Small intestine (tissue), 7 donors: Measurements from ENCODE around the gene CDH13. TPM values are rescaled to one million over a fixed set of nuclear protein-coding genes. Genes with fewer than 3 reads are reported as not detected.

Experiments used
- DNase-seq, 2 donors: peaks; one replicate each; pipeline versions ENCODE4 v3.0.0 to v3.0.0-alpha.2; 2013
- FAIRE-seq: peaks from 2 replicates; lab custom pipeline; 2012; peaks lifted over from hg19 to GRCh38; lab: Jason Lieb, UNC
- H3K27ac ChIP-seq, 3 donors: one replicate each; pipeline ENCODE4 v1.5.1; 2013; ENCODE audit warnings: low read length in 2 of 3, mild to moderate bottlenecking in 2 of 3, control low read depth in 1 of 3, inconsistent platforms in 1 of 3, low read depth in 1 of 3, moderate library complexity in 1 of 3
- H3K27me3 ChIP-seq, 3 donors: one replicate each; pipeline ENCODE4 v1.6.1; 2013; ENCODE audit warnings: low read length in 3 of 3, inconsistent platforms in 1 of 3; ENCODE audit not compliant: control insufficient read depth in 3 of 3, insufficient read depth in 3 of 3
- H3K36me3 ChIP-seq, 3 donors: one replicate each; pipeline ENCODE4 v1.6.1; 2013; ENCODE audit warnings: low read length in 3 of 3, inconsistent platforms in 1 of 3, low read depth in 1 of 3, mild to moderate bottlenecking in 1 of 3, moderate library complexity in 1 of 3; ENCODE audit not compliant: control insufficient read depth in 3 of 3, insufficient read depth in 2 of 3
- H3K4me1 ChIP-seq, 3 donors: one replicate each; pipeline ENCODE4 v1.6.1; 2013; ENCODE audit warnings: low read length in 2 of 3, inconsistent platforms in 1 of 3, low read depth in 1 of 3, mild to moderate bottlenecking in 1 of 3, moderate library complexity in 1 of 3; ENCODE audit not compliant: control insufficient read depth in 3 of 3, insufficient read depth in 2 of 3
- H3K4me3 ChIP-seq, 3 donors: one replicate each; pipeline ENCODE4 v1.5.1; 2013; ENCODE audit warnings: low read length in 3 of 3, control low read depth in 1 of 3, inconsistent platforms in 1 of 3, low read depth in 1 of 3, mild to moderate bottlenecking in 1 of 3, moderate library complexity in 1 of 3
- H3K9me3 ChIP-seq, 2 donors: one replicate each; pipeline ENCODE4 v1.6.1; 2013; ENCODE audit warnings: low read depth in 1 of 2, low read length in 1 of 2; ENCODE audit not compliant: control insufficient read depth in 2 of 2, insufficient read depth in 1 of 2
- WGBS, 3 donors: extraction: QIAGEN DNeasy Blood & Tissue Kit; methylation state at CpG; one replicate each; pipeline ENCODE4 v1.1.7; 2013; 5-methylcytosine and 5-hydroxymethylcytosine counted together
- polyA plus RNA-seq, 4 donors: library from polyadenylated mRNA; stranded (reverse) in 3 of 4; unstranded in 1 of 4; fragments of 200-250 nt in 3 of 4; fragments of 120-200 nt in 1 of 4; gene quantifications; one replicate each; pipeline versions ENCODE4 v1.2.1 to v1.2.3, GENCODE V29; 2013
- donor health status: healthy with polysubstance abuse.
- donor health status: control.
- donor health status: control.
- donor health status: Bipolar disorder and iron deficiency.
- donor health status: healthy.

Gene CDH13
- polyA plus RNA-seq, 4 donors: 0.27 to 15.0 (median 2.9) TPM; not detected in 1

- no peaks in the 10 kb centered on the region for H3K36me3 ChIP-seq
- H3K9me3 ChIP-seq: no peaks in the 10 kb centered on the region
- H3K27ac ChIP-seq: no peak overlapping the region
- WGBS, 3 donors: 71 to 83% (median 78%) methylated on average over 5 of the region's 5 CpGs
- FAIRE-seq: no peak
- no peaks in the 10 kb centered on the region for H3K4me1 ChIP-seq
- no peak overlapping the region for H3K4me3 ChIP-seq
- H3K27me3 ChIP-seq: no peaks in the 10 kb centered on the region
- DNase-seq: no peak
These were observed 344.4 kb downstream of the CDH13 start for GRCh38 chr16:82971126-82971525.

DNA sequence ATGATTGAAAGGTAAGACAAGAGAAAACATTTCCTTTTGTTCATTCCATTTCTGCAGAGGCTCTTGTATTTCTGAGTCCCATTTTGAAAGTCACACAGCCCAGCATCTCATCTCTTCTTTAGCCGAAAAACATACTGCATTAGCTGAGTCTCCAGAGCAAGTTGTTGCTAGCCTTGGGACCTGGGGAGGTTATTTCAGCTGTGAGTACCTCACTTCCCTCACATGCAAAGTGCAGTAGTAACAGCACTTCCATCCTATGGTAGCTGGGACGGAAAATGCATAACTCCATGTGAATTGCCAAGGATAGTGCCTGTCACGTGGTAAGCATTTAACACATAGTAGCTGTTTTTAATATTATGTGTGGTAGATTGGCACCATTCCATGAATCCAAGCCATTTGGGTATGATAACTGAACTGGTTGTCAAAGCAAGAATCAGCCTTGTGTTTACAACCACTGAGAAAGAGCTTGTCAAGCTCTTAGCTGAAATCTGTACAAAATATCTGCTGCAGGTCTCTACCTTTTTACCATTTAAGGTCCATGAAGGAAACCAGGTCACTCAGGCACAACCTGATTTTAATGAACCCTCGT, 345.7 kb downstream of the CDH13 start:
- DNase-seq (no peak), FAIRE-seq (no peak)
- 78 to 92% (median 84%) methylated on average over 4 of the region's 4 CpGs for WGBS, 3 donors
- H3K9me3 ChIP-seq: peaks cover 0 to 2% of the 10 kb centered on the region in 2 donors
- H3K36me3 ChIP-seq: no peaks in the 10 kb centered on the region
- H3K4me1 ChIP-seq: no peaks in the 10 kb centered on the region
- H3K27me3 ChIP-seq: no peaks in the 10 kb centered on the region
- H3K4me3 ChIP-seq: no peak overlapping the region
- no peak overlapping the region for H3K27ac ChIP-seq

DNA sequence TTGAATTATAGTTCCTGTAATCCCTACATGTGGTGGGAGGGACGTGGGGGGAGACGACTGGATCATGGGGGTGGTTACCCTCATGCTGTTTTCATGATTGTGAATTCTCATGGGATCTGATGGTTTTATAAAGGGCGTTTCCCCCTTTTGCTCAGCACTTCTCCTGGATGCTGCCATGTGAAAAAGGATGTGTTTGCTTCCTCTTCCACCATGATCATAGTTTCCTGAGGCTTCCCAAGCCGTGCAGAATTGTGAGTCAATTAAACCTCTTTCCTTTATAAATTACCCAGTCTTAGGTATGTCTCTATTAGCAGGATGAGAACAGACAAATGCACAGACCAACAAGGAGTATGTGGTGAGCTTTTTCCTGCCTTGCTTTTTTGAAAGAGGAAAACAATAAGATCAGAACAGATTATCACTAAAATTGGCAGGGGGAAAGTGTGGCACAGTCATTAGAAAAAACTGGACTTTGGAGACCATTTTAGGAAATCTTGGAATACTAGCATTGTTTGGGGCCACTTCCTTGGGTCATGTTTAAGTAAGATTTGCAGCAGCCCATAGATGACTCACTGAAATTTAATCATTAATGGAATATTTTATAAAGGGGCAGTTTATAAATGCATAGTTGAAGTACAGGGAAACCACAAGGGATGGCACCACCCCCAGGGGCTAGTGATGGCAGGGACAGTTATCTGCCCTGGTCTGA, 352.8 kb downstream of the CDH13 start:
- 64 to 72% (median 65%) methylated on average over 4 of the region's 4 CpGs for WGBS, 3 donors

DNA sequence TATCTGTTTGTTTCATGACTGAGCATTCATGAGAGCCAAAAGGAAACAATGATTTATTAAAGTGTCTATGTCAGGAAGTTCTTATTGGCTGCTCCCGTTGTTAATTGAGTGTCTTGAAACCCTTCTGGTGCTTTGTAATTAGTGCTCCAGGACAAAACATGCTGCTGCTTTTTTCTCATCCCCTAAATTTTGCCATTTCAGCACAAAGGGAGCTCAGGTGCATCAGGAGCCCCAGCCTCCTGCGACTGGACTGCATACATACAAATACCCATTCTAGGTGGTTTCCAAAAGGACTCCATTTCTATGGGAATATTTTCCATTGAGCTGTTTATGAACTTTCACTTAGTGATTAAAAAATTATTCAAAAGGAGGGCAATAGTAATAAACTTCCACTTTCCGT, 354.0 kb downstream of the CDH13 start:
- Histone ChIP-seq H3K4me1 (peaks cover 0 to 3% (median 0%) of the 10 kb centered on the region in 3 donors), H3K9me3 (peaks cover 0 to 8% of the 10 kb centered on the region in 2 donors), H3K27ac (no peak overlapping the region), H3K36me3 (no peaks in the 10 kb centered on the region), H3K4me3 (no peak overlapping the region), H3K27me3 (no peaks in the 10 kb centered on the region)
- no peak for DNase-seq
- no peak for FAIRE-seq
- WGBS, 3 donors: 50 to 55% (median 55%) methylated on average over 3 of the region's 3 CpGs

More for the DNA sequence above, 352.8 kb downstream of the CDH13 start:
- Histone ChIP-seq H3K4me3 (no peak overlapping the region), H3K27me3 (no peaks in the 10 kb centered on the region), H3K36me3 (no peaks in the 10 kb centered on the region), H3K4me1 (peaks cover 0 to 3% (median 0%) of the 10 kb centered on the region in 3 donors), H3K27ac (no peak overlapping the region), H3K9me3 (peaks cover 0 to 8% of the 10 kb centered on the region in 2 donors)
- DNase-seq: peak in 1 of 2 donors; percentile 13
- no peak for FAIRE-seq

DNA sequence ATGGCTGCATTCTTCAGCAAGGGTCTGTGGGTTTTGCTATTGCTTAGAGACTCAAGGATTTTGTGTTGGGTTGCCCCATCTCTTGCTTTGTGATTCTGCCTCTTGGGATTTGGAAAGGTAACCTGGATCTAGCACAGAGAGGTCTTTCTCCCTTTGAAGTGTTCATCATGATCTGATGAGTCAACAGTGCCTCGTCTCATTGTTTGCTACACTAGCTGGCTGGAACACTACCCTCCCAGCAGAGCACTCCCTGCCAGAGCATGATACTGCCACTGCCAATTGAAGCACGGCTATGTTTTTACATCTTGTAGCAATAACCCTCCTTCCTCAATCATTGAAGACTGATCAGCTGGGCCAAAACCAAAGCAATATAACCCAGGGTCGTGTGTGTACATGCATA, 361.0 kb downstream of the CDH13 start:
- FAIRE-seq: no peak
- Histone ChIP-seq H3K4me1 (peaks cover 0 to 13% (median 0%) of the 10 kb centered on the region in 3 donors), H3K36me3 (no peaks in the 10 kb centered on the region), H3K27ac (no peak overlapping the region), H3K27me3 (no peaks in the 10 kb centered on the region), H3K9me3 (no peaks in the 10 kb centered on the region), H3K4me3 (no peak overlapping the region)
- 59 to 71% (median 63%) methylated on average over 3 of the region's 3 CpGs for WGBS, 3 donors
- DNase-seq: no peak

DNA sequence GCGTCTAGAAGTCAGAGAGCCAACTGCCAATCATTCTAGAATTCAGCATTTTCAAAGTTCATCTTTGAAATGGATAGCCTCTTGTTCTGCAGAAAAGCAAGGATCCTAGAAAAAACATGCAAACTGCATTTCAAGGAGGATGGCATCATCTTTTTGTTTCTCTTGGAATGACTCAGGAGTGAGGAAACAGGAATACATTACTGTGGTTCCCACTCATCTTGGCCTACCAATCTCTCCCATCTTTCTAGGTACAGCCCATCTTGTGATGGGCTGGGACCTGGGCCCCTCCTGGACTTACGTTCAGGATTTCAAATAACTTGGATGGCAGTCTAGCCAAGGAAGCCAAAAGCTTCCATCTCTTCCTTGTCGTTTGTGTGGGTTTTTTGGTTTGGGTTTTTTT, 363.4 kb downstream of the CDH13 start:
- DNase-seq (no peak), FAIRE-seq (no peak)
- Histone ChIP-seq H3K4me3 (no peak overlapping the region), H3K4me1 (peaks cover 0 to 29% (median 11%) of the 10 kb centered on the region in 3 donors), H3K27ac (no peak overlapping the region), H3K36me3 (no peaks in the 10 kb centered on the region), H3K27me3 (no peaks in the 10 kb centered on the region), H3K9me3 (peaks cover 0 to 2% of the 10 kb centered on the region in 2 donors)
- WGBS, 3 donors: 74 to 82% (median 79%) methylated on average over 3 of the region's 3 CpGs

- Histone ChIP-seq H3K36me3 (no peaks in the 10 kb centered on the region), H3K9me3 (peaks cover 0 to 7% of the 10 kb centered on the region in 2 donors), H3K4me3 (no peak overlapping the region), H3K27ac (peak overlapping the region in 1 of 3 donors; percentile 79), H3K27me3 (no peaks in the 10 kb centered on the region), H3K4me1 (peaks cover 2 to 40% (median 13%) of the 10 kb centered on the region in 3 donors)
- WGBS, 3 donors: 19 to 61% (median 27%) methylated on average over 4 of the region's 4 CpGs
- FAIRE-seq: no peak
- peak; percentile 62 to 94 for DNase-seq
These were observed 364.6 kb downstream of the CDH13 start for GRCh38 chr16:82991410-82991809.

DNA sequence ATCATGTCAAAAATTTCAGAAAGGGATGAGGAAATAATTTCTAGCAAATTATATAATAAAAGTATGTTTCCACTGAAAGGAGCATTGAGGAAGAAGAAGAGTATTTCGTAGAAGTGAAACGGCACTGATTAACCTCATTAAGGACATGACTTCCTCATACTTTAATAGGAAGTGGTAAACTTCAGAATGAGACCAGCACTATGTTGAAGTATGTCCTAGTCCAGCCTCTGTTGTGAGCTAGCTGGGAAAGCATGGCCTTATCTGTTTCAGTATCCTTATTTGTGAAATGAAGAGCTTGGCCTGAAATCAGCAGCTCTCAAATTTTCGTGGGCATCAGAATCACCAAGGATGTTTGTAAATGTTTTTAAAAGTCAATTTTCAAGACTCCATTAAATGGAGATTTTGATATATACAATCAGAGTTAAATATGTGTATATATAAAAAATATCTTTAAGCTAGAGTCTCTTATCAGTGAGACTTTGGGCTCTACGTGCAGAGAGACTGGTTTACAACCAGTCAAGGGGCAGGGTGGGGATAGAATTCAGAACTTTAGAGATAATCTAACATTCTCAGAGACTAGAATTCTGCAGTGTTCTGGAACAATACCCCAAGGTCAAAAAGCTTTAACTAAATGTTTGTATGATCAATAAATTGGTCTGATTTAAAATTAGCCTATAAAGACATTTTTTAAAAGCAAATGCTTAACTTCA, 365.4 kb downstream of the CDH13 start:
- peaks cover 2 to 41% (median 13%) of the 10 kb centered on the region in 3 donors for H3K4me1 ChIP-seq
- H3K4me3 ChIP-seq: no peak overlapping the region
- peaks cover 0 to 7% of the 10 kb centered on the region in 2 donors for H3K9me3 ChIP-seq
- WGBS, 3 donors: 7 to 39% (median 11%) methylated on average over 4 of the region's 4 CpGs
- H3K27ac ChIP-seq: peak overlapping the region; percentile 62 to 79 (median 70)
- H3K27me3 ChIP-seq: no peaks in the 10 kb centered on the region
- no peaks in the 10 kb centered on the region for H3K36me3 ChIP-seq
- DNase-seq (peak; percentile 86 to 88), FAIRE-seq (no peak)
